Fibroblast of gingiva (primary cell): Measurements from ENCODE around the gene APP.
"Not testable (repeated sequence)": the region's sequence is repeated elsewhere in the genome, so short reads cannot be mapped to it uniquely, and the experiment has no call there.

Source experiments
- DNase-seq: peaks from one replicate; pipeline ENCODE4 v3.0.0-alpha.2; 2011; ENCODE audit warnings: low read depth

APP gene

DNA sequence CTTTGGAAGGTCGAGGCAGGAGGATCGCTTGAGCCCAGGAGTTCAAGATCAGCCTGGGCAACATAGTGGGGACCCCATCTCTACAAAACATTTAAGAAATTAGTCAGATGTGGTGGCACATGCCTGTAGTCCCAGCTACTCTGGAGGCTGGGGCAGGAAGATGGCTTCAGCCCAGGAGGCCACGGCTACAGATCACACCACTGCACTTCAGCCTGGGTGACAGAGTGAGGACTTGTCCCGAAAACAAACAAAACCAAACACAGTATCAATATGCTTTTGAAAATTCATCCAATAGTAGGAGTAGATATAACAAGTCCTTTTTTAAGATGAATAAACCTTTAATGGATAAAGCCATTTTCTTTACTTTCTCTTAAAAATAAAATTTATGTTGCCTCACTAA lies 8.5 kb downstream of the APP start:
- no peak for DNase-seq

GRCh38 chr21:26159869-26160268 lies 10.7 kb downstream of the APP start:
- DNase-seq = no peak

GRCh38 chr21:26157801-26158200 lies 12.8 kb downstream of the APP start:
- DNase-seq = no peak

DNA sequence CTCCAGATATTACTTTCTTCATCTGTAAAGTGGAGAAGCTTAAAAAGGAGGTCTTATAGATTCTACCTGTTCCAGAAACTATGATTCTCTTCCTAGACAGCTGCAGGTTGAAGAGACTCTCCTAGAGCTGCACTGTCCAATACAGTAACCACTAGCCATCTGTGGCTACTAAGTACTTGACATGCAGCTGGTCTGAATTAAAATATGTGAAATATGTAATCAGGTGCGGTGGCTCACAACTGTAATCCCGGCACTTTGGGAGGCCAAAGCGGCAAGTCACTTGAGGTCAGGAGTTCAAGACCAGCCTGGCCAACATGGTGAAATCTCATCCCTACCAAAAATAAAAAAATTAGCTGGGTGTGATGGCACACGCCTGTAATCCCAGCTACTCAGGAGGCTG lies 15.8 kb downstream of the APP start:
- no peak for DNase-seq

GRCh38 chr21:26153758-26154157 lies 16.8 kb downstream of the APP start:
- DNase-seq = peak; percentile 52

GRCh38 chr21:26148840-26149354 lies 21.7 kb downstream of the APP start:
- DNase-seq = peak; percentile 42

DNA sequence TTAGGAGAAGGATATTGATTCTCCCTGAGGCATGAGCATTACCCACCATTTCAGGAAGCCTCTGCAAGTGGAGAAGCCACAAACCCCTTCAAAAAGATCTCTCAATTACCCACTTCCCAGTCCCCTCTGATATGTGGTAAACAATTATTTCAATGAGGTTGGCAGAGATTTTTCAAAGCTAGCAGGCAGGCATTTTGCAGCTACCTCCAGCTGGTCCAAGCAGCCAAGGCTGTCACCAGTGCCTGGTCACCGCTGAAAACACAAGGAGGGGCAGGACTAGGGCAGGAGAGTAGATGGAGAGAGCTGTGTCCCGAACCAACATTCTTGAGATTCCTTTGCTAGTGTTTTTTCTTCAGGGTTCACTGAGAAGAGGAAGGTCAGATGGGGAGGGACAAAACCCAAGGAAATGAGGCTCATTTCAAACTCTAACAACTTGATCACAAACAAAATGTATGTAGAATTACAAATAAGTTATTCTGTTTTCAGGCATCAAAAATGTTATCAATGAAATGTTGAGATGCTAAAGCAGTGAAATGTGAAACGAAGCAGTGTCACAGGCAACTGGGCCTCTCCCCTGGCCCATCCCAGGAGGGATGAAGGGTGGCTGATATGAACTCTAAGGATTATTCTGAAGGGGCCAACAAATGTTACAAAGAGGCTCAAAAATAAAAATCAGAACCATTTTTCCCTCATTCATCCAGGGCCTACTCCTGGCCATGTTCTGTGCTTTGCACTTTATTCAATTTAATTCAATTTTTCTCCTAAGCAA lies 22.3 kb downstream of the APP start:
- peak; percentile 10 for DNase-seq

DNA sequence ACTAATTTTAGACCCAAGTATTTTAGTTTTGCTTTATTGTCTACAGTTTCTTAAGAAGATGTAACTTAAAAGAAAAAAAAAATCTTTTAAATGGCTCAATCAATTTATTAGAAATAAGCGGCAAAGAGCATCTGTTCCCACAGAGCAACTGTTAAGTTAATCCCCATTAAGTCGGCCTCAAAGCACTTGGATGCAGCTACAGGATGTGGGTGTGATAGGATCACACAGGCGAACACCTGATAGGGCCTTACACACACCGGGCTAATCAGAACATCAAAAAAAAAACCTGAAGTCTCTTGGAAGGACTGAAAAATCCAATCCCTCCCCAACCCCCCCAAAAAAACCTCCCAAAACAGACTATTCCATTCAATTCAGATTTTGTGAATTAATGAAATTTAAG lies 23.0 kb downstream of the APP start:
- no peak for DNase-seq

GRCh38 chr21:26146681-26147080 lies 23.9 kb downstream of the APP start:
- no peak for DNase-seq

- no peak for DNase-seq
Measured at GRCh38 chr21:26144031-26144430, 26.5 kb downstream of the APP start.

- no peak for DNase-seq
Measured at GRCh38 chr21:26142363-26142762, 28.2 kb downstream of the APP start.

- no peak for DNase-seq
Measured at GRCh38 chr21:26140926-26141325, 29.6 kb downstream of the APP start.

GRCh38 chr21:26140164-26140579 lies 30.4 kb downstream of the APP start:
- DNase-seq = peak; percentile 88

- DNase-seq = no peak
Measured at GRCh38 chr21:26138615-26139257, 31.8 kb downstream of the APP start.

DNA sequence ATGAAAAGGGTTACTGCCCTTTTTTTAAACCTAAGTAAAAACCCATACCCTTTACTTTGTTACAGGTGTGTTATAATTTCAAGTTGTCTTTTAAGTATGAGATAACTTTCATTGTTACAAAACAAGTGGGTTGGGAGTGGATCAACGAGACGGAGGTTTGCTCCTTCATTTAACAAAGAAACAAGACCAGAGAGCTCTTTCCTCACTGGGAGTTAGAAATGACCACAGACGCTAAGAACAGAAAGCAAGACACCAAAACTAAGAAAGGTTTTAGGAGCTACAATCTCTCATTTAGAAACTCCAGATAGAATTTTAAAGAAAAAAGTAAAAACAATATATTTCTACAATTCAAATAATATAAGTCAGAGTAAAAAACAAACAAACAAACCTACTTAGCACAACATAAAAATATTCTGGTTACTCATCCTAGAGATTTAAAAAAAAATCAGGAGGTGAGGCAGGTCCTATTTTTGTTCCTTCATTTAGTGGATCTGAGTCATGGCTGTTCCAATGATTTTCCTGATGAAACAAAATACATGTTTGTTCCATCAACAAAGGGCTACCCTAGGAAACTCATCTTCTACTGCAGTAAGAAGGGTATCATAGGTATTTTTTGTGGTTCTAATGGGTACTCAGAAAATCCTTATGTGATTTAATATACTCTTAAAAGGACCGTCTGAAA lies 33.0 kb downstream of the APP start:
- peak; percentile 16 for DNase-seq

DNA sequence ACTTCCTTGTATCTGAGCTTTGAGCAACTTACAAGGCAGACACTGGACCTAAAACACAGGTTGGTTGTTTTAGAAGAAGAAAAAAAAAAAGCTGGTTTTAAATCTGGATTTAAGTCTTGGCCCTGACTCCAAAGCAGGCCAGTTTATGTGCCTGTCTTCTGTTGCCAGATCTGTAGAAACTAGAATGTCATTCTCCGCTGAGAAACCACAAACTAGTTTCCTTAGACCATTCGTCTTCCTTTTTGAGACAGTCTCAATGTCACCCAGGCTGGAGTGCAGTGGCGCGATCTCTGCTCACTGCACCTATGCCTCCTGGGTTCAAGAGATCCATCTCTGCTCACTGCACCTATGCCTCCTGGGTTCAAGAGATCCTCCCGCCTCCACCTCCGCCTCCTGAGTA lies 33.9 kb downstream of the APP start:
- DNase-seq = no peak

DNA sequence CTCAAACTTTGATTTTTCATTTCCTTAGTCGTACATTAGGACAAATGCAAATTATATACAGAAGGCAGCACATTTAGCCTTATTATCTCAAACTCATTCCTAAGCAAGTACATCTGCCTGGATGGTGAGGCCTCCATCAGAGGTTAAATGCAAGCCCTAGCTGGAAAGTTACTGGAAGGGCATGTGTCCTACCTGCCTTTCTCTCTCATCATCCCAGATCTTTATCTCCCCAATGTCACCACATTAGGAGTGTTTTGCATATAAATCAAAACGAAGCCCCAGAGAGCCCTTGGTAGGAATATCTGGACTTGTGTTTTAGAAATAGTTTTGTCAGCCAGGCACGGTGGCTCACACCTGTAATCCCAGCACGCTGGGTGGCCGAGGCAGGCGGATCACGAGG lies 35.0 kb downstream of the APP start:
- no peak for DNase-seq

DNA sequence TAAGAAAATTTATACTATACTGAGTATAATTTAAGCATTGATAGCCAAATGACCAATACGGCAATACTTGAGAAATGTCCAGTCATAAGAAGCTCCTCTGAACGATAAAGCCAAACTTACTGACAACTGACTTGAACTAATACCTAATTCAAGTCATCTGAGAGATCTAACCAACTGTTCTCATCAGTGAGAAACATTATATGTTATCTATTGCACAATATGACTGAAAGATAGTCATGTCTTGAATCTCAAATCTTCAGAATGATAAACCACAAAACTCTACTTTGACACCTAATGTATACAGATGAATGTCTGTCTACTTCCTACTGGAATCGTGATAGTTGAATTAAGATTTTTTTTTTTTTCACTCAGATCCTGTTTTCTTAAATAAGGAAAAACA lies 39.0 kb downstream of the APP start:
- DNase-seq = no peak

GRCh38 chr21:26131053-26131452 lies 39.5 kb downstream of the APP start:
- DNase-seq = not testable (repeated sequence)

DNA sequence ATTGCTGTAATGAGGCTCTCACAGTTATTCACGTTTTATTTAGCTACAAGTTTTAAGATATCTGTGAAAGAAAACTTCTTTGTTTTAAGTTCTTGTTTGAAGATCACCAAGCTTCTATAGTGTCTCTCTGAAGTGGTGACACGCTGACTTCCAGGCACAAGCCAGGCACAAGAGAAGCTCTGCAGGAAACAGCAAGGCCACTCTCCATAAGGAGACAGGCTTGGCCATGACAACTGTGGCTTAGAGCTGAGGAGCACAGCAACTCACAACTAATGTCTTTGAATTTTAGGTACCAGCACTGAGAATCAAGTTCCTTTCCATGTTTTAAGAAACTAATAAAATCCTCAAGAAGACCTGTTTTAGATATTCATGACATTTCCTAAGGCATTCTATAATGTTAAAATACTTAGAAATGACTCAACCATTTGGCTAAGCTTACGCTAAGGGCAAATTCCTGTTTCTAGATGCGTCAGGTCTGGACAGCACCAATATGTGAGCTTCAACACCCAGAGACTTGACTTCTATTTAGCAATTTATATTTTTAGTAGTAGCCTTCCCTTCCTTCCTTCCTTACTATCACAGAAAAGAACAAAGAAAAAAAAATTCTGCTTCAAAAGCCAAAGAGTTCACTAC lies 40.2 kb downstream of the APP start:
- DNase-seq = peak; percentile 32

DNA sequence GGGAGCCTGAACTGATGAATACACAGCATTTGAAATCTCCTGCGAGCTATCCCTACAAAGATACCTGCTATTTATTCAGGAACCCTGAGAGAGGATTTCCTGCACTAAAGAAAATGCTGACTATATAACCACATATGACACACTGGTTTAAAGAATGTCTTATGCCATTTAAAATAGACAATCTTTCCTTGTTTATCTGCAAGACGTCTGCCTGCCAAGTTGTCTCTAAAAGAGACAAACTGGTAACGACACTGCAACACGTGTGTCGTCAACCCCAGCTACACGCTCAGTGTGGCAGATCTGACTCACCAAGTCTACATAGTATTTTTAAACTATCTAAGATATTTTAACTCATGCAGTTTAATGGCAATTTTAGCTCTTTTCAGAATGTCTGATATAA lies 42.7 kb downstream of the APP start:
- peak; percentile 40 for DNase-seq

DNA sequence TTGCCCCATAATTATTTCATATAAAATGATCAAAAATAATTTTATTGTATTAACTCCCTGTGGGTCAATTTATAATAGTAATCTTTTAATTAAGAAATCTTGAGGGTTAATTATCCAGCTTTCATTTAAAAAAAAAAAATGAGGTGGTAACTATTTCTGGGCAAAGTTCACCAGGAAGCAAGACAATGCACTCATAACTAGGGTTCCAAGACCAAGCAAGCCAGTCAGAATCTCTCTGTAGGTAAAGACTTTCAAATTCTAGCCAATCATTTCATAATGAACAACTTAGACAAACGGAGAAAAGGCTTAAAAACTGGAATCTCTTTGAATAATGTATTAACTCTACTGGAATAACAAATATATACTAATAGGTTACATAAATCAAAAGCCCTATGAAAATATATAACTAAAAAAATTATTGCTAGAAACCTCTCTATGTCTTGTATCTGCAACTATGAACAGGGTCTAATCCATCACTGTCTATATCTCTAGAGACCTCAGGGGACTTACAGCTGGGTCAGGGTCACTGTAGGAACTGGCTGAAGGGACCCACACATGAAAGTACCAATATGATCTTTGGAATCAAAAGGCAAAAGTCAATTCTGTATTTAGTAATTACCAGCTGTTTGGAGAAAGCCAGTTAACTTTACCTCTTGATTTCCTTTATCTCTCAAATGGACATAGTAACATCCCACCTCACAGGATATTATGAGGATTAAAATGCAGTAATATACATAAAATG lies 43.3 kb downstream of the APP start:
- DNase-seq = no peak
